T-helper 1 cell treated with Interleukin-12 subunit alpha and Interleukin-12 subunit beta and Interleukin-4 antibody, amounts not matched to agents 30 ng/mL and 1 ng/mL, for 36 hours (primary cell): ENCODE results near the gene NTM. TPM values are rescaled to one million over a fixed set of nuclear protein-coding genes. Genes with fewer than 3 reads are reported as not detected.
"Not testable (repeated sequence)": the region's sequence is repeated elsewhere in the genome, so short reads cannot be mapped to it uniquely, and the experiment has no call there.

Experiments
- intact Hi-C: fragments of 100-400 bp; cut with micrococcal nuclease; formaldehyde crosslinking; loops from one replicate; pipeline ENCODE4 v1.15.1; 2024
- total RNA-seq: library from RNA; stranded (reverse); gene quantifications from 2 replicates; pipeline ENCODE4 v1.2.3, GENCODE V29; 2022

The NTM gene
- total RNA-seq, 1 donor from 2014 or later = not detected

- intact Hi-C loops = no loop called here
Observed at GRCh38 chr11:132332521-132332920, 962.1 kb downstream of the NTM start.

GRCh38 chr11:132334769-132335280 lies 964.4 kb downstream of the NTM start:
- intact Hi-C loops = no loop called here

- intact Hi-C loops = no loop called here
Observed at GRCh38 chr11:132335311-132335710, 964.9 kb downstream of the NTM start.

- intact Hi-C loops = no loop called here
Observed at GRCh38 chr11:132336781-132337535, 966.5 kb downstream of the NTM start.

- intact Hi-C loops = no loop called here
Observed at GRCh38 chr11:132337819-132338416, 967.5 kb downstream of the NTM start.

GRCh38 chr11:132342408-132342807 lies 972.0 kb downstream of the NTM start:
- intact Hi-C loops = no loop called here

GRCh38 chr11:132343445-132344175 lies 973.2 kb downstream of the NTM start:
- intact Hi-C loops = no loop called here

GRCh38 chr11:132346558-132347148 lies 976.2 kb downstream of the NTM start:
- intact Hi-C loops = no loop called here

GRCh38 chr11:132347156-132348090 lies 977.0 kb downstream of the NTM start:
- intact Hi-C loops = no loop called here

GRCh38 chr11:132349811-132350733 lies 979.7 kb downstream of the NTM start:
- intact Hi-C loops = no loop called here

GRCh38 chr11:132351050-132351449 lies 980.6 kb downstream of the NTM start:
- intact Hi-C loops = no loop called here

- intact Hi-C loops = no loop called here
Observed at GRCh38 chr11:132352497-132352896, 982.1 kb downstream of the NTM start.

- intact Hi-C loops = no loop called here
Observed at GRCh38 chr11:132353255-132353654, 982.8 kb downstream of the NTM start.

GRCh38 chr11:132357811-132358572 lies 987.6 kb downstream of the NTM start:
- intact Hi-C loops = no loop called here

GRCh38 chr11:132358573-132358953 lies 988.1 kb downstream of the NTM start:
- intact Hi-C loops = no loop called here

- intact Hi-C loops = no loop called here
Observed at GRCh38 chr11:132361011-132361550, 990.7 kb downstream of the NTM start.

GRCh38 chr11:132365650-132366049 lies 995.2 kb downstream of the NTM start:
- intact Hi-C loops = no loop called here

GRCh38 chr11:132367293-132367692 lies 996.9 kb downstream of the NTM start:
- intact Hi-C loops = no loop called here

- intact Hi-C loops = not testable (repeated sequence)
Observed at GRCh38 chr11:132370114-132370513, 999.7 kb downstream of the NTM start.
